Astrocyte of the spinal cord (primary cell): Measurements from ENCODE around the gene ASAP2.

Experiments used
- DNase-seq: peaks from one replicate; pipeline ENCODE4 v3.0.0; 2011; ENCODE audit warnings: low read depth, low spot score
- H3K4me3 ChIP-seq: 2 replicates; pipeline ENCODE4 v1.5.1; 2011; ENCODE audit warnings: low read depth, mild to moderate bottlenecking, low read length, moderate library complexity
- CTCF ChIP-seq: IDR thresholded peaks from 2 replicates; pipeline ENCODE4 v1.5.1; 2012; ENCODE audit warnings: low read depth, mild to moderate bottlenecking, low read length, inconsistent platforms
- in situ Hi-C: cut with HindIII; loops from 2 replicates; pipeline ENCODE4 v1.10.0; 2017; ENCODE audit warnings: low sequenced_read_pairs

The ASAP2 gene

DNA sequence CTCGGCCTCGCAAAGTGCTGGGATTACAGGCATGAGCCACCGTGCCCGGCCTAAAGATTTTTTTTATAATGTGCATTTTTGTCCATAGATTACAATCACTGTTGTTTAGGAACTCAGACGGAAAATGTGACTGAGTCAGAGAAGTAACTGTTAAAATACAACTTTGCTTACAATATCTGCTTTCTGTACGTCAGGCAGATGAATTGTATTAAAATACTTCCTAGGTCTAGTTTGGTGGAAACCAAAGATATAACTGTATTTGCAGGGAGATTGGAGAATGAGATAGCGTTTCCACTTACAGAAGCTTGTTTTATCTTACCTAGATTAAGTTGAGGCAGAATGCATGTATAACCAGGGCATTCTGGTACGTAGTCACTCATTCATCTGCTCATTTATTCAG lies 36.7 kb downstream of the ASAP2 start:
- in situ Hi-C loops: no loop called here
- DNase-seq: no peak
- no peak for TF ChIP-seq CTCF
- H3K4me3 ChIP-seq: no peak overlapping the region

DNA sequence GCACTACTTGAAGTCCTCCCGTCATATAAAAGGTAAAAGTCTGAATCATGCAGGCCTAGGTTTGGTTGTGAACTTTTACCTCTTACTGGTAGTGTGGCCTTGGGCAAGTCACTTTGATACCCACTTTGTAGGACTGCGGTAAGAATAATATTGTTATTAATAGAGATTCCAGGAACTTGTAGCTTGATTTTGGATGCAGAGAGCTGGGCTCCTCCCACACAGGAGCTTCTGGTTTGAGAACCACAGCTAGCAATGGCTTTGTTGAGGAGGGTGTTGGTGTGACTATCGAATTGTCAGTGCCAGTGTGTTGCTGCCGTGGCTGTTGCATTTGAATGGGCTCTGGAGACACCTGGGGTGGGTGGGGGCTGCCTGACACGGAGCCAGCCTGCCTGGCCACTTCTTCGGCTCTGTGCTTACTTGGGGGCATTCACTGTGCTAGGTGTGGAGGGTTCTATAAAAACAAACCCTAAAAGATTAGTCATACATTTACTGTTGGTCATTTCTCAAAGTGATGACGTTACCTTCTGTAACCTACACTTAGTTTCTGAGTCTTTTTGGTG lies 38.5 kb downstream of the ASAP2 start:
- H3K4me3 ChIP-seq: no peak overlapping the region
- in situ Hi-C loops: no loop called here
- DNase-seq: no peak
- no peak for TF ChIP-seq CTCF

- DNase-seq: no peak
- no peak for TF ChIP-seq CTCF
- in situ Hi-C loops: no loop called here
Observed at GRCh38 chr2:9247177-9247576, 40.6 kb downstream of the ASAP2 start.

GRCh38 chr2:9247786-9248185 lies 41.2 kb downstream of the ASAP2 start:
- no peak overlapping the region for H3K4me3 ChIP-seq
- in situ Hi-C loops: no loop called here
- no peak for TF ChIP-seq CTCF
- DNase-seq: no peak

More at GRCh38 chr2:9247177-9247576, 40.6 kb downstream of the ASAP2 start:
- H3K4me3 ChIP-seq: no peak overlapping the region

- in situ Hi-C loops: no loop called here
- DNase-seq: no peak
- TF ChIP-seq CTCF: no peak
- no peak overlapping the region for H3K4me3 ChIP-seq
Observed at GRCh38 chr2:9248363-9248762, 41.8 kb downstream of the ASAP2 start.

GRCh38 chr2:9249020-9249800 lies 42.6 kb downstream of the ASAP2 start:
- in situ Hi-C loops: no loop called here
- no peak for TF ChIP-seq CTCF
- DNase-seq: peak; percentile 42
- no peak overlapping the region for H3K4me3 ChIP-seq
